Astrocyte of the spinal cord (primary cell): Measurements from ENCODE around the gene LTA.

Source experiments
- DNase-seq: peaks from one replicate; pipeline ENCODE4 v3.0.0; 2011; ENCODE audit warnings: low read depth, low spot score
- H3K4me3 ChIP-seq: 2 replicates; pipeline ENCODE4 v1.5.1; 2011; ENCODE audit warnings: low read depth, mild to moderate bottlenecking, low read length, moderate library complexity
- in situ Hi-C: cut with HindIII; loops from 2 replicates; pipeline ENCODE4 v1.10.0; 2017; ENCODE audit warnings: low sequenced_read_pairs
- TF ChIP-seq, protein P1 (sequence below): IDR thresholded peaks from 2 replicates; pipeline ENCODE4 v1.5.1; 2012; ENCODE audit warnings: low read depth, mild to moderate bottlenecking, low read length, inconsistent platforms

The LTA gene

DNA sequence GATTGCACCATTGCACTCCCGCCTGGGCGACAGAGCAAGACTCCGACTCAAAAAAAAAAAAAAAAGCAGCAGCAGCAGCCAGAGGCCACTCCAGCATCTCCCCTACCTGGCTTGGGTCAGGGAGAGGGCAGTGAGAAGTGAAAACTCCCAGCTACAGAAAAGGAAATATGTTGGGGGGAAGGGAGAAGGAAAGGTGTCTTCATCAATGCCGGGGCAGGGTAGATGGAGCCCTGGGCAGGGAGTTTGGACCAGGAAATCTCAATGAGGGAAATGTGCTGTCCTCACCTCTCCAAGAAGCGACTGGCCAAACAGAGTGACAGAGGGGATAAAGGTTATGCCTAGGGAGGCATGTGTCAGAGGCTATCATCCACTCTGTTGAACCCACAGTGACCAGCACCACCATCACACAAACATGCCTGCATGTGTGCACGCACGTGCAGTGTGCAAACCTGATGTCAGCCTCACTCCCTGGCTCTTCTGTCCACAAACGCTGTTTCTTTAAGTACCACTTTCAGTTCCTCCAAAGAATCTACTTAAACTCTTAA is 42.1 kb downstream of the LTA start:
- TF ChIP-seq, protein P1, sequence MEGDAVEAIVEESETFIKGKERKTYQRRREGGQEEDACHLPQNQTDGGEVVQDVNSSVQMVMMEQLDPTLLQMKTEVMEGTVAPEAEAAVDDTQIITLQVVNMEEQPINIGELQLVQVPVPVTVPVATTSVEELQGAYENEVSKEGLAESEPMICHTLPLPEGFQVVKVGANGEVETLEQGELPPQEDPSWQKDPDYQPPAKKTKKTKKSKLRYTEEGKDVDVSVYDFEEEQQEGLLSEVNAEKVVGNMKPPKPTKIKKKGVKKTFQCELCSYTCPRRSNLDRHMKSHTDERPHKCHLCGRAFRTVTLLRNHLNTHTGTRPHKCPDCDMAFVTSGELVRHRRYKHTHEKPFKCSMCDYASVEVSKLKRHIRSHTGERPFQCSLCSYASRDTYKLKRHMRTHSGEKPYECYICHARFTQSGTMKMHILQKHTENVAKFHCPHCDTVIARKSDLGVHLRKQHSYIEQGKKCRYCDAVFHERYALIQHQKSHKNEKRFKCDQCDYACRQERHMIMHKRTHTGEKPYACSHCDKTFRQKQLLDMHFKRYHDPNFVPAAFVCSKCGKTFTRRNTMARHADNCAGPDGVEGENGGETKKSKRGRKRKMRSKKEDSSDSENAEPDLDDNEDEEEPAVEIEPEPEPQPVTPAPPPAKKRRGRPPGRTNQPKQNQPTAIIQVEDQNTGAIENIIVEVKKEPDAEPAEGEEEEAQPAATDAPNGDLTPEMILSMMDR = no peak
- no peak for DNase-seq

DNA sequence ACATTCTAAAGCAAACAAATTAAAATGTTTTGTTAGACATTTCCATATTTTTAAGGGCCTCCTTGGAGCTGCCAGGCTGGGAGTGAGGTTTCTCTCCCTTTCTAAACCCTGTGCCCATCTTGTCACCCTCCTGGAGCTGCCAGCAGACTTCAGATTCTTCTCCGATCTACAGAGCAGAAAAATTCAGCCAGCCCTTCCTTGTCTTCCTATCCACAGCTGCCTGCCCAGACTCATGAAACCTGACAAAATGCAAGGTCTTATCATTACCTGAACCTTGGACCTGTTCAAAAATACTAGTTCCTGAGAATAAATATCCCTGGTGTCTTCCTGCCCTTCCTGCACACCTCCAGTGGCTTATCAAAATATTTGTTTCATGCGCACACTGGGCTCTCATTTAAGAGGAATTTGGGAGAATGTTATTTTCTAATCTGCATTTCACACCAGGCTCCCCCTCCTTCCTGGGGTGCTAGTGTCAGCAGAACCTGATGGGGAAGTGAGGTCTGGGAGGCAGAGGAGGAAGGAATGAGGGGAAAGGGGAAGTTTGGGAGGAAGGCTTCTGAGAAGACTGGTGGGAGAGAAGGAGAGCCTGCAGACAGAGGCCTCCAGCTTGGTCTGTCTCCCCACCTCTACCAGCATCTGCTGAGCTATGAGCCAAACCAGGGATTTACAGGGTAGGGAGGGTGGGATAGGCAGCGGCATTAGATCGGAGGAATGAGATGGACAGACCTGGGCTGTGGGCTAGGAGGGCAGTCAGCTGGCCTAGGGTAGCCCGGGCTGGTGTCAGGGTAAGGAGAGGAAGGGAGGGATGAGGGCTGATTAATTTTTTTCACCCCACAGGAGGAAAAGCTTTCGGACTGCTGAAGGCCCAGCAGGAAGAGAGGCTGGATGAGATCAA is 42.8 kb downstream of the LTA start, which contains the start of gene AIF1:
Gene AIF1 (plus strand): TSS at position 551 of the 895 bp plus-strand sequence. CDS start 96 bp downstream, at position 647.
- no peak for DNase-seq
- TF ChIP-seq, protein P1 = no peak
- in situ Hi-C loops = no loop called here
- H3K4me3 ChIP-seq = no peak within 1 kb of the TSS

More for the DNA sequence above, 42.1 kb downstream of the LTA start:
- H3K4me3 ChIP-seq = no peak overlapping the region
- in situ Hi-C loops = no loop called here

DNA sequence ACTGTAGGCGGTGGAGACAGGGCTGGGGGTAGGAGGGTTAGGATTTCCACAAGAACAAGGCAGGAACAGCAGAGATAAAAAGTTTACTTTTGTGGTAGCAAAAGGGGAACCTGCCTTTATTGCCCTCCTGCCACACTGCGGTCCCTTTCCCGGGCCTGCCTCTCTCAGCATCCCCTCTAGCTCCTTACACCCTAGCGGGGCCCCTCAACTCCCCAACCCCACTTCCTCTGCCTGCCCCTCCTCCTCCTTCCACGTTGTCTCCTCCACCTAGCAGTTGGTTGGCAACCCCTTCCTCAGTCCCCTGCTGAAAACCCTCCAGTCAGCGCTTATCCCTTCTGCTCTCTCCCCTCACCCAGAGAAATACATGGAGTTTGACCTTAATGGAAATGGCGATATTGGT is 43.7 kb downstream of the LTA start:
- no peak for DNase-seq
- H3K4me3 ChIP-seq = no peak overlapping the region
- TF ChIP-seq, protein P1 = no peak
- in situ Hi-C loops = no loop called here

DNA sequence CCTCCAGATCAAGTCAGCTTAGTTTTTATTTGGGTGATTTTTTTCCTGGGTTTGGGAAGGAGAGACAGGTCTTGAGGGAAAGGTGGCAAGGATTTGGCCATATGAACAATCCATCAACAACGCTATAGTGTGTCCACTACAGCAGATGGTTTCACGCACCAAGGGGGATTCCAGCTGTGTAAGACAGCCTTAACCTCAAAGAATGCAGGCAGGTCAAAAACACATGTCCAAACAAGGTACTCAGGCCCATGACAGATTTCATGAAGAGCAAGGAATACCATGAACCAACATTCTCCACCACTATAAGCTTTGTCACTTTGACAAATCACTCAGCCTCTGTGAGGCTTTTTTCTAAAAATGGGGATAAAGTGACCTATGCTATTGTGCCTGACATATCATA is 44.9 kb downstream of the LTA start:
- no peak for DNase-seq
- H3K4me3 ChIP-seq = no peak overlapping the region
- TF ChIP-seq, protein P1 = no peak
- in situ Hi-C loops = no loop called here

DNA sequence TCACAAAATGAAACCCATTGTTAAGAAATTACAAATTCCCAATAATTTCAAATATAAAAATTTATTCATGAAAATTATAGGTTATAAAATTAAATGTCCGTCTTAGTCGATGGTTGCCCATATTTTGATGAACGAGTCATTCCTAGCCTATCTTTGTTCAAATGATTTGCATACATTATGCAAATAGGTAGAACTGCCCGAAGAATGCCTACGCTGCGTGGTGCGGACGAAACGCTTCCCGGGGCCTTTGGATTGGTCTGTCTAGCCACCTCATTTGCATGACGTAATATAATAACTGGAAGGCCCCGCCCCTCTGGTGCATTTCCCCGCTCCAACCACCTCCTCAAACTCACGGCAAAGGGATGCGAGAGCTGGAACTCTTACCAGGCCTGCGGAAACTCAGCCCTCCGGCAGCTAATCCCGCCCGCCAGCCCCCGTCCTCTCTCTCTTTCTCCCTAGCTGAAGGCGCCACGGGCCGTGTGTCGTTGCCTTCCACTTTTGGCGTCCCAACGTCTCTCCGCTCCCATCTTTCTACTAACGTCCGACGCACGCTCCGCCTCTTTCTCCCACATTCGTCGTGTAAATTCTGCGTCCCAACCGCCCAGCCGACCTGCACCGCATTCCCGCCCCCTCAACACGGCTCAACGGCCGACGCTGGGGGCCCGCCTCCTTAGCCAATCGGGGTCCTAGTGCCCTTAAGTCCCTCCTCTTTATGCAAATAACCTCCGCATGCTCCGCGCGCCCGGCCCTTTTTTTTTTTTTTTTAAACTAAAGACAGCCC is 47.9 kb downstream of the LTA start:
- DNase-seq = peak; percentile 100
- H3K4me3 ChIP-seq = peak overlapping the region; percentile 66
- TF ChIP-seq, protein P1 = no peak
- in situ Hi-C loops = no loop called here

DNA sequence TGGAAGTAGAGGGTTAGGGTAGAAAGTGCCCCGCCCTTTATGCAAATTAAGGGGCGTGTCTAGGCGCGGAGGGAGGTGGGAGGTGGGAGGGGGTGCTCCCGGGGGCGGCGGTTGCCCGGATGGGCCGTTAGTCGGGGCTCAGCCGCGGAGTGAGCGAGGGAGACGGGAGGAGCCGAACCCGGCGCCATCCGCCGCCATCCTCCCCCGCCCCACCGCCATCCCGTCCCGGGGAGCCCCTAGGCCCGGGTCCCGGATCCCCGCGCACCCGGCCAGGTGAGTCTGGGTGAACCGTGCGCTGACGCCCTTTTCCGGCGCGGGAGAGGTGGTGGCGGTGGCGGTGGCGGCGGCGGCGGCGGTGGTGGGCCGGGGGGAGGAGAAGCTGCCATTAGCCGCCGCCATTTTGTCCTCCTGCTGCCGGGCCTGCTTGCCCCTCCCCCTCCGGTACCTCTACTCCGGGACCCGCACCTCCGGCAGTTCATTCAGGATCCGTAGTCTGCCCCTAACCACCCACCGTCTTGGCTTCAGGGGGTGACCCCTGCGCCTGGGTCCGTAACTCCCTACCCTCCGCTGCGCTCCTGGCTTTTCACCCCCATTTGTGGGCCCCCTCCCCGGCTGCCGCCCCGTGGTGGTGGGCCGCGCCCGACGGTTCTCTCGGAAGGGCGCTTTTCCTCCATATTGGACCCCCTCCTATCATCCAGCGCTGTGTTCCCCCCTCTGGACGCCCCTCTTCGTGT is 48.7 kb downstream of the LTA start, which contains the start of gene PRRC2A:
Gene PRRC2A (plus strand): TSS at position 130 of the 734 bp plus-strand sequence. CDS start 2,075 bp downstream, outside the sequence.
- DNase-seq = no peak
- H3K4me3 ChIP-seq = peak within 1 kb of the TSS; percentile 66
- TF ChIP-seq, protein P1 = no peak
- in situ Hi-C loops = no loop called here
